Regular cardiac myocyte (primary cell): ENCODE measurements around the gene NKX2-3. TPM values are rescaled to one million over a fixed set of nuclear protein-coding genes. Genes with fewer than 3 reads are reported as not detected.

Experiments used
- total RNA-seq: library from RNA; depleted of rRNA; stranded (reverse); fragments of >200 nt; gene quantifications from 2 replicates; pipeline ENCODE4 v1.2.3, GENCODE V29; 2014

The NKX2-3 gene
- not detected in 2 replicates for total RNA-seq

GRCh38 chr10:99532687-99533495 is at the start of gene NKX2-3:
NKX2-3 (plus strand) TSS chr10:99532942; CDS start chr10:99533132, 190 bp downstream.

Other genes starting within 250 kb of the NKX2-3 start
- gene CNNM1, start 203.6 kb upstream of the NKX2-3 start, total RNA-seq = under 0.01 and 0.28 TPM in 2 replicates
- gene GOT1, start 102.3 kb upstream of the NKX2-3 start, total RNA-seq = 16.1 and 38.3 TPM in 2 replicates
- gene SLC25A28, start 87.5 kb downstream of the NKX2-3 start, total RNA-seq = 4.6 and 16.3 TPM in 2 replicates
- 24.2 and 33.0 TPM in 2 replicates for gene ENTPD7, start 126.6 kb downstream of the NKX2-3 start, total RNA-seq
- gene COX15, start 199.2 kb downstream of the NKX2-3 start, total RNA-seq = 40.6 and 47.4 TPM in 2 replicates
- gene CUTC, start 199.3 kb downstream of the NKX2-3 start, total RNA-seq = 22.8 and 26.3 TPM in 2 replicates
- gene ABCC2, start 249.7 kb downstream of the NKX2-3 start, total RNA-seq = 0.19 and 0.28 TPM in 2 replicates